Neural cell (in vitro differentiated cells): ENCODE results near the gene CRYAB. TPM values are rescaled to one million over a fixed set of nuclear protein-coding genes. Genes with fewer than 3 reads are reported as not detected.

ENCODE experiments used
- H2AFZ ChIP-seq: fragments of 200-600, 300-800 bp; sonication (generic), shearing (Covaris generic); 2 replicates; pipeline ENCODE4 v1.6.0; 2014; ENCODE audit warnings: low read depth, mild to moderate bottlenecking, antibody characterized with exemption, low read length, moderate library complexity
- H3F3A ChIP-seq: fragments of 200-600 bp; shearing (Covaris generic); 2 replicates; pipeline ENCODE4 v1.6.1; 2016; ENCODE audit warnings: mild to moderate bottlenecking, moderate library complexity, mixed read lengths, antibody characterized with exemption, low read length; ENCODE audit not compliant: insufficient read depth, poor library complexity, severe bottlenecking
- H3K27ac ChIP-seq: fragments of 200-600, 300-800 bp; sonication (generic), shearing (Covaris generic); 2 replicates; pipeline ENCODE4 v1.5.1; 2014; ENCODE audit warnings: mild to moderate bottlenecking, low read length, moderate library complexity
- H3K27me3 ChIP-seq: fragments of 300-800, 200-600 bp; sonication (generic), shearing (Covaris generic); 2 replicates; pipeline ENCODE4 v1.6.0; 2014; ENCODE audit warnings: mild to moderate bottlenecking, low read depth, low read length, moderate library complexity; ENCODE audit not compliant: insufficient read depth
- H3K36me3 ChIP-seq: fragments of 300-800, 200-600 bp; sonication (generic), shearing (Covaris generic); 2 replicates; pipeline ENCODE4 v1.5.1; 2014; ENCODE audit warnings: mild to moderate bottlenecking, antibody characterized with exemption, low read length, moderate library complexity; ENCODE audit not compliant: insufficient read depth
- H3K4me2 ChIP-seq: fragments of 300-800, 200-600 bp; sonication (generic), shearing (Covaris generic); 2 replicates; pipeline ENCODE4 v1.6.0; 2014; ENCODE audit warnings: mild to moderate bottlenecking, low read length
- H3K4me3 ChIP-seq: fragments of 300-800, 200-600 bp; sonication (generic), shearing (Covaris generic); 2 replicates; pipeline ENCODE4 v1.5.1; 2014; ENCODE audit warnings: mild to moderate bottlenecking, low read length, moderate library complexity
- H3K79me2 ChIP-seq: fragments of 200-600 bp; shearing (Covaris generic); replicated peaks from 2 replicates; pipeline ENCODE4 v1.6.0; 2014; ENCODE audit warnings: mild to moderate bottlenecking, low read length, moderate library complexity; ENCODE audit not compliant: insufficient read depth
- H3K9ac ChIP-seq: fragments of 300-800, 200-600 bp; sonication (generic), shearing (Covaris generic); 2 replicates; pipeline ENCODE4 v1.6.1; 2016; ENCODE audit warnings: mild to moderate bottlenecking, low read length, mixed read lengths
- H3K9me2 ChIP-seq: fragments of 200-600 bp; shearing (Covaris generic); 2 replicates; pipeline ENCODE4 v1.6.1; 2016; ENCODE audit warnings: mild to moderate bottlenecking, low read length, mixed read lengths; ENCODE audit not compliant: insufficient read depth
- H3K9me3 ChIP-seq: fragments of 200-600, 300-800 bp; sonication (generic), shearing (Covaris generic); 2 replicates; pipeline ENCODE4 v1.6.1; 2016; ENCODE audit warnings: mild to moderate bottlenecking, mixed run types, low read length, moderate library complexity, mixed read lengths
- H4K20me1 ChIP-seq: fragments of 200-600 bp; shearing (Covaris generic); 2 replicates; pipeline ENCODE4 v1.6.1; 2016; ENCODE audit warnings: mild to moderate bottlenecking, mixed run types; ENCODE audit not compliant: insufficient read depth
- EP300 ChIP-seq: fragments of 450-650 bp; conservative IDR thresholded peaks from 2 replicates; pipeline ENCODE4 v1.6.1; 2014; ENCODE audit warnings: antibody characterized with exemption, mild to moderate bottlenecking, moderate library complexity; ENCODE audit not compliant: poor library complexity, severe bottlenecking
- EZH2 ChIP-seq: fragments of 200-600, 300-800 bp; shearing (Covaris generic), sonication (generic); IDR thresholded peaks from 2 replicates; pipeline ENCODE4 v1.6.1; 2014; ENCODE audit warnings: antibody characterized with exemption, low read length, borderline replicate concordance, mild to moderate bottlenecking; ENCODE audit not compliant: insufficient read depth, poor library complexity, severe bottlenecking
- MXI1 ChIP-seq: fragments of 450-650 bp; conservative IDR thresholded peaks from 2 replicates; pipeline ENCODE4 v1.6.1; 2014; ENCODE audit warnings: antibody characterized with exemption, mild to moderate bottlenecking; ENCODE audit not compliant: poor library complexity, severe bottlenecking
- POLR2AphosphoS5 ChIP-seq: IDR thresholded peaks from 2 replicates; pipeline ENCODE4 v1.6.1; 2012
- RAD21 ChIP-seq: fragments of 450-650 bp; conservative IDR thresholded peaks from 2 replicates; pipeline ENCODE4 v1.6.1; 2014; ENCODE audit warnings: antibody characterized with exemption, mild to moderate bottlenecking, moderate library complexity
- SMC3 ChIP-seq: fragments of 450-650 bp; conservative IDR thresholded peaks from 2 replicates; pipeline ENCODE4 v1.6.1; 2014; ENCODE audit warnings: antibody characterized with exemption, mild to moderate bottlenecking, moderate library complexity; ENCODE audit not compliant: poor library complexity
- TAF1 ChIP-seq: IDR thresholded peaks from 2 replicates; pipeline ENCODE4 v1.6.1; 2012; ENCODE audit warnings: low read depth
- polyA plus RNA-seq: library from polyadenylated mRNA; depleted of rRNA; stranded (reverse); fragments of >200 nt; gene quantifications from 2 replicates; pipeline ENCODE4 v1.2.3, GENCODE V29; 2014
- TF ChIP-seq, protein P1 (sequence below): fragments of 450-650 bp; IDR thresholded peaks from 2 replicates; pipeline ENCODE4 v1.5.1; 2014; ENCODE audit warnings: antibody characterized with exemption, mild to moderate bottlenecking, moderate library complexity; ENCODE audit not compliant: poor library complexity, severe bottlenecking
- TF ChIP-seq, protein P2 (sequence below): IDR thresholded peaks from 2 replicates; pipeline ENCODE4 v1.6.1; 2012; ENCODE audit warnings: borderline replicate concordance

CRYAB gene
- polyA plus RNA-seq, 1 donor from 2014 or later: not detected

DNA sequence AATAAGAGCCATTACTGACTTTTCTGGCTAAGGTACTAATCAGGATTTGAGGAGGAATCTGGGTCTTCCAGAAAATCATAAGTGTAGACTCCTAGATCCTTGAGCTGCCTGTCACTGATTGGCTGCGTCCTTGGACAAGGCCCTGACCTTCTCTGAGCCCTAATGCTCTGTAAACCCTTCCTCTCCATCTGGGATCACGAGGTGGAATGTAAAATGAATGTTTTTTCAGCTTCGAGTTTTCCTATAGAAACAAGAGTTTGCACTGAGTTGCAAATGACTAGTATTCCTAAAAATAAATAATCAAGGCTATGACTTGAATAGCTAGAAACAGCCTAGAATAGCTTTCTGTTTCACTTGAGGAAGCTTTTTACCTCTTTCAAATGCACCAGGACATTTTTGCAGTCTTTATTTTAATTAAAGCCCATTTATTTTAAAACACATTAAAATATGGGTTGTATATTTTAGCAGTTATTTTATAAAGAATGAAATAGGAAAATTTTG, 24.5 kb upstream of the CRYAB start:
- no peaks in the 10 kb centered on the region for H4K20me1 ChIP-seq
- peaks cover 31% of the 10 kb centered on the region for H3K79me2 ChIP-seq
- H3K27ac ChIP-seq: no peak overlapping the region
- TF ChIP-seq EZH2 (no peak), SMC3 (no peak), RAD21 (no peak), EP300 (no peak), MXI1 (no peak), TAF1 (no peak), POLR2AphosphoS5 (no peak)
- TF ChIP-seq, protein P1, sequence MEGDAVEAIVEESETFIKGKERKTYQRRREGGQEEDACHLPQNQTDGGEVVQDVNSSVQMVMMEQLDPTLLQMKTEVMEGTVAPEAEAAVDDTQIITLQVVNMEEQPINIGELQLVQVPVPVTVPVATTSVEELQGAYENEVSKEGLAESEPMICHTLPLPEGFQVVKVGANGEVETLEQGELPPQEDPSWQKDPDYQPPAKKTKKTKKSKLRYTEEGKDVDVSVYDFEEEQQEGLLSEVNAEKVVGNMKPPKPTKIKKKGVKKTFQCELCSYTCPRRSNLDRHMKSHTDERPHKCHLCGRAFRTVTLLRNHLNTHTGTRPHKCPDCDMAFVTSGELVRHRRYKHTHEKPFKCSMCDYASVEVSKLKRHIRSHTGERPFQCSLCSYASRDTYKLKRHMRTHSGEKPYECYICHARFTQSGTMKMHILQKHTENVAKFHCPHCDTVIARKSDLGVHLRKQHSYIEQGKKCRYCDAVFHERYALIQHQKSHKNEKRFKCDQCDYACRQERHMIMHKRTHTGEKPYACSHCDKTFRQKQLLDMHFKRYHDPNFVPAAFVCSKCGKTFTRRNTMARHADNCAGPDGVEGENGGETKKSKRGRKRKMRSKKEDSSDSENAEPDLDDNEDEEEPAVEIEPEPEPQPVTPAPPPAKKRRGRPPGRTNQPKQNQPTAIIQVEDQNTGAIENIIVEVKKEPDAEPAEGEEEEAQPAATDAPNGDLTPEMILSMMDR: no peak
- TF ChIP-seq, protein P2, sequence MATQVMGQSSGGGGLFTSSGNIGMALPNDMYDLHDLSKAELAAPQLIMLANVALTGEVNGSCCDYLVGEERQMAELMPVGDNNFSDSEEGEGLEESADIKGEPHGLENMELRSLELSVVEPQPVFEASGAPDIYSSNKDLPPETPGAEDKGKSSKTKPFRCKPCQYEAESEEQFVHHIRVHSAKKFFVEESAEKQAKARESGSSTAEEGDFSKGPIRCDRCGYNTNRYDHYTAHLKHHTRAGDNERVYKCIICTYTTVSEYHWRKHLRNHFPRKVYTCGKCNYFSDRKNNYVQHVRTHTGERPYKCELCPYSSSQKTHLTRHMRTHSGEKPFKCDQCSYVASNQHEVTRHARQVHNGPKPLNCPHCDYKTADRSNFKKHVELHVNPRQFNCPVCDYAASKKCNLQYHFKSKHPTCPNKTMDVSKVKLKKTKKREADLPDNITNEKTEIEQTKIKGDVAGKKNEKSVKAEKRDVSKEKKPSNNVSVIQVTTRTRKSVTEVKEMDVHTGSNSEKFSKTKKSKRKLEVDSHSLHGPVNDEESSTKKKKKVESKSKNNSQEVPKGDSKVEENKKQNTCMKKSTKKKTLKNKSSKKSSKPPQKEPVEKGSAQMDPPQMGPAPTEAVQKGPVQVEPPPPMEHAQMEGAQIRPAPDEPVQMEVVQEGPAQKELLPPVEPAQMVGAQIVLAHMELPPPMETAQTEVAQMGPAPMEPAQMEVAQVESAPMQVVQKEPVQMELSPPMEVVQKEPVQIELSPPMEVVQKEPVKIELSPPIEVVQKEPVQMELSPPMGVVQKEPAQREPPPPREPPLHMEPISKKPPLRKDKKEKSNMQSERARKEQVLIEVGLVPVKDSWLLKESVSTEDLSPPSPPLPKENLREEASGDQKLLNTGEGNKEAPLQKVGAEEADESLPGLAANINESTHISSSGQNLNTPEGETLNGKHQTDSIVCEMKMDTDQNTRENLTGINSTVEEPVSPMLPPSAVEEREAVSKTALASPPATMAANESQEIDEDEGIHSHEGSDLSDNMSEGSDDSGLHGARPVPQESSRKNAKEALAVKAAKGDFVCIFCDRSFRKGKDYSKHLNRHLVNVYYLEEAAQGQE: no peak
- H3F3A ChIP-seq: no peaks in the 10 kb centered on the region
- H3K9me3 ChIP-seq: no peaks in the 10 kb centered on the region
- peak overlapping the region; percentile 70 for H3K4me3 ChIP-seq
- no peak overlapping the region for H2AFZ ChIP-seq
- no peaks in the 10 kb centered on the region for H3K27me3 ChIP-seq
- H3K9me2 ChIP-seq: no peaks in the 10 kb centered on the region
- peak overlapping the region; percentile 69 for H3K9ac ChIP-seq
- peak overlapping the region; percentile 64 for H3K4me2 ChIP-seq
- H3K36me3 ChIP-seq: no peaks in the 10 kb centered on the region

DNA sequence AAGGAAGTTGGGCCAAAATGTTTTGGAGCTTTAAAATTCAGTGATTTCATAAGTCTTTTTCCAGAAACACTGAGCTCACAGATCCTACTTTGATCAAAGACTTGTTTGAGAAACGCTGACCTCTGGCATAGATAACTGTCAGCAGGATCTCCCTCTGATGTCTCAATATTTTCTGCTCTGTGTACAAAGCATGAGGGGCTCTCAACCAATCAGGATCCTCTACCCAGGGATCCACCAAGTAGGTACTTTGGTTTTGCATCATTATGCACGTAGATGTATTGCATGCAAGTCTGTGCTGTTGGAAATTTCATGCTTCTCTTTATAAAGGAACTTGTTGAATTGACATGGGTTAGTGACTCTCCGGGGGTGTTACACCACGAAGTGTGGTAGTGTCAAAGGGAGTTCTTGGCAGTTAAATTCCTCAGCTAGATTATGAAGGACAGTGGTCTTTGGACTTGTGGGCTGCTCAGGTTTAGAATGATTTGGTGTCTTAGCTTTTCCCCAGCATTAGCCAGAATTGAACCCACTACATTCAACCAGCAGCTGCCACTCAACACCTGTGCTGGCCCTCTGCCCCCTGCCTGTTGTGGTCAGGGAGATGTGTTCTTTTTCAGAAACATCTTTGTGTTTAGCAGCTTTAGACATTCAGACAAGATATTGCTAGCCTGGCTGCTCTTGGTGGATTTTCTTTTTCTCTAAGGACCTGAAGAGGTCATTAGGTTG, 23.9 kb upstream of the CRYAB start:
- H3K27ac ChIP-seq: no peak overlapping the region
- H3K36me3 ChIP-seq: no peaks in the 10 kb centered on the region
- no peaks in the 10 kb centered on the region for H3K9me3 ChIP-seq
- no peaks in the 10 kb centered on the region for H3K9me2 ChIP-seq
- peaks cover 31% of the 10 kb centered on the region for H3K79me2 ChIP-seq
- H4K20me1 ChIP-seq: no peaks in the 10 kb centered on the region
- H3K4me2 ChIP-seq: peak overlapping the region; percentile 64
- peak overlapping the region; percentile 70 for H3K4me3 ChIP-seq
- no peak for TF ChIP-seq RAD21
- TF ChIP-seq EZH2: no peak
- no peak for TF ChIP-seq SMC3
- TF ChIP-seq, protein P1: no peak
- TF ChIP-seq TAF1: no peak
- TF ChIP-seq MXI1: no peak
- TF ChIP-seq, protein P2: no peak
- no peak for TF ChIP-seq POLR2AphosphoS5
- TF ChIP-seq EP300: no peak
- H3K9ac ChIP-seq: no peak overlapping the region
- H3K27me3 ChIP-seq: no peaks in the 10 kb centered on the region
- H3F3A ChIP-seq: no peaks in the 10 kb centered on the region
- no peak overlapping the region for H2AFZ ChIP-seq
